WTC11 (cell line): Measurements from ENCODE around the gene SCAF11. TPM values are rescaled to one million over a fixed set of nuclear protein-coding genes. Genes with fewer than 3 reads are reported as not detected.

Experiments
- ATAC-seq: fragments of 200-7000 bp; cut with Tn5 transposase; 2 replicates; pipeline ENCODE4 v1.10.0; 2021; ENCODE audit warnings: mild to moderate bottlenecking, moderate library complexity
- CTCF ChIA-PET: fragments of 300-600 bp; sonication (Branson Sonifier 250); formaldehyde crosslinking; loops from one replicate; lab custom pipeline; 2021; ENCODE audit warnings: antibody characterized with exemption; lab: Charles Lee
- POLR2A ChIA-PET: fragments of 350-600 bp; sonication (Branson Sonifier 250); formaldehyde crosslinking; loops from one replicate; lab custom pipeline; 2021; ENCODE audit warnings: antibody characterized with exemption; lab: Charles Lee
- DNase-seq: peaks from one replicate; pipeline ENCODE4 v3.0.0; 2021; ENCODE audit warnings: low spot score
- H3K27ac Mint-ChIP-seq: 2 replicates; pipeline ENCODE4 v1.8.0; 2021; ENCODE audit warnings: mixed read lengths
- H3K27me3 Mint-ChIP-seq: 2 replicates; pipeline ENCODE4 v1.8.0; 2021; ENCODE audit warnings: low read depth, mild to moderate bottlenecking, moderate library complexity, mixed read lengths
- H3K36me3 Mint-ChIP-seq: 2 replicates; pipeline ENCODE4 v1.8.0; 2021; ENCODE audit warnings: mixed read lengths
- H3K4me1 Mint-ChIP-seq: 2 replicates; pipeline ENCODE4 v1.8.0; 2022; ENCODE audit warnings: mixed read lengths
- H3K4me3 Mint-ChIP-seq: 2 replicates; pipeline ENCODE4 v1.8.0; 2021; ENCODE audit warnings: mild to moderate bottlenecking, moderate library complexity, mixed read lengths
- H3K9me3 Mint-ChIP-seq: 2 replicates; pipeline ENCODE4 v1.8.0; 2021; ENCODE audit warnings: mixed read lengths
- AFF4 ChIP-seq: sonication (generic); formaldehyde crosslinking; IDR thresholded peaks from 2 replicates; pipeline ENCODE4 v1.8.1; 2023; ENCODE audit warnings: mild to moderate bottlenecking, missing genetic modification reagents, borderline replicate concordance
- ATF1 ChIP-seq: sonication (generic); formaldehyde crosslinking; IDR thresholded peaks from 2 replicates; pipeline ENCODE4 v1.8.1; 2023; ENCODE audit warnings: mild to moderate bottlenecking, moderate library complexity, missing genetic modification reagents
- ATF2 ChIP-seq: sonication (generic); formaldehyde crosslinking; IDR thresholded peaks from 2 replicates; pipeline ENCODE4 v1.8.1; 2022; ENCODE audit warnings: low read depth, missing genetic modification reagents, borderline replicate concordance
- CBFB ChIP-seq: sonication (generic); formaldehyde crosslinking; IDR thresholded peaks from 2 replicates; pipeline ENCODE4 v1.8.1; 2022; ENCODE audit warnings: mild to moderate bottlenecking, low read depth, missing genetic modification reagents
- FOXP4 ChIP-seq: sonication (generic); formaldehyde crosslinking; IDR thresholded peaks from 2 replicates; pipeline ENCODE4 v1.8.0; 2022; ENCODE audit warnings: mild to moderate bottlenecking, missing genetic modification reagents
- IRF2 ChIP-seq: sonication (generic); formaldehyde crosslinking; IDR thresholded peaks from 2 replicates; pipeline ENCODE4 v1.8.0; 2022; ENCODE audit warnings: low read depth, missing genetic modification reagents, borderline replicate concordance
- NFE2L1 ChIP-seq: sonication (generic); formaldehyde crosslinking; IDR thresholded peaks from 2 replicates; pipeline ENCODE4 v1.8.1; 2023; ENCODE audit warnings: missing genetic modification reagents
- PREB ChIP-seq: sonication (generic); formaldehyde crosslinking; IDR thresholded peaks from 2 replicates; pipeline ENCODE4 v1.8.1; 2022; ENCODE audit warnings: mild to moderate bottlenecking, missing genetic modification reagents, moderate library complexity, borderline replicate concordance
- RORB ChIP-seq: fragments of 250-450 bp; sonication (Bioruptor Pico); IDR thresholded peaks from 2 replicates; pipeline ENCODE4 v1.9.0; 2021; ENCODE audit warnings: mild to moderate bottlenecking
- SMAD4 ChIP-seq: sonication (generic); formaldehyde crosslinking; IDR thresholded peaks from 2 replicates; pipeline ENCODE4 v1.8.0; 2022; ENCODE audit warnings: mild to moderate bottlenecking, missing genetic modification reagents
- ZBTB21 ChIP-seq: sonication (generic); formaldehyde crosslinking; IDR thresholded peaks from 2 replicates; pipeline ENCODE4 v1.8.1; 2023; ENCODE audit warnings: mild to moderate bottlenecking, missing genetic modification reagents, borderline replicate concordance
- total RNA-seq: library from RNA; stranded (reverse); gene quantifications from 3 replicates; pipeline ENCODE4 v1.2.3, GENCODE V29; 2021
- TF ChIP-seq, protein P1 (sequence below): fragments of 200-600 bp; IDR thresholded peaks from 2 replicates; pipeline ENCODE4 v1.8.0; 2022; ENCODE audit warnings: antibody characterized with exemption
- TF ChIP-seq, protein P2 (sequence below): sonication (generic); formaldehyde crosslinking; IDR thresholded peaks from 2 replicates; pipeline ENCODE4 v1.8.1; 2023; ENCODE audit warnings: mild to moderate bottlenecking, missing genetic modification reagents
- TF ChIP-seq, protein P3 (sequence below): fragments of 250-450 bp; sonication (Bioruptor Pico); IDR thresholded peaks from 2 replicates; pipeline ENCODE4 v1.9.0; 2021; ENCODE audit warnings: mild to moderate bottlenecking, borderline replicate concordance
- TF ChIP-seq, protein P4 (sequence below): sonication (generic); formaldehyde crosslinking; conservative IDR thresholded peaks from 2 replicates; pipeline ENCODE4 v1.8.1; 2023; ENCODE audit warnings: mild to moderate bottlenecking, low read depth, missing genetic modification reagents, moderate library complexity
- TF ChIP-seq, protein P5 (sequence below): fragments of 250-450 bp; sonication (Bioruptor Pico); IDR thresholded peaks from 2 replicates; pipeline ENCODE4 v1.9.0; 2021; ENCODE audit warnings: moderate library complexity, mild to moderate bottlenecking, inconsistent platforms, borderline replicate concordance
- TF ChIP-seq, protein P6 (sequence below): sonication (generic); formaldehyde crosslinking; IDR thresholded peaks from 2 replicates; pipeline ENCODE4 v1.8.0; 2022; ENCODE audit warnings: mild to moderate bottlenecking, missing genetic modification reagents

SCAF11 gene
- total RNA-seq, 1 experiment from 2014 or later = 72.6 TPM

- Mint-ChIP-seq H3K4me1 (no peaks in the 10 kb centered on the region), H3K9me3 (no peaks in the 10 kb centered on the region), H3K4me3 (no peak overlapping the region), H3K27ac (no peak overlapping the region), H3K36me3 (peaks cover 11% of the 10 kb centered on the region), H3K27me3 (no peaks in the 10 kb centered on the region)
- no peak for DNase-seq
- CTCF ChIA-PET = no interaction called here
- no peak for ATAC-seq
- POLR2A ChIA-PET = no interaction called here
- TF ChIP-seq, protein P1, sequence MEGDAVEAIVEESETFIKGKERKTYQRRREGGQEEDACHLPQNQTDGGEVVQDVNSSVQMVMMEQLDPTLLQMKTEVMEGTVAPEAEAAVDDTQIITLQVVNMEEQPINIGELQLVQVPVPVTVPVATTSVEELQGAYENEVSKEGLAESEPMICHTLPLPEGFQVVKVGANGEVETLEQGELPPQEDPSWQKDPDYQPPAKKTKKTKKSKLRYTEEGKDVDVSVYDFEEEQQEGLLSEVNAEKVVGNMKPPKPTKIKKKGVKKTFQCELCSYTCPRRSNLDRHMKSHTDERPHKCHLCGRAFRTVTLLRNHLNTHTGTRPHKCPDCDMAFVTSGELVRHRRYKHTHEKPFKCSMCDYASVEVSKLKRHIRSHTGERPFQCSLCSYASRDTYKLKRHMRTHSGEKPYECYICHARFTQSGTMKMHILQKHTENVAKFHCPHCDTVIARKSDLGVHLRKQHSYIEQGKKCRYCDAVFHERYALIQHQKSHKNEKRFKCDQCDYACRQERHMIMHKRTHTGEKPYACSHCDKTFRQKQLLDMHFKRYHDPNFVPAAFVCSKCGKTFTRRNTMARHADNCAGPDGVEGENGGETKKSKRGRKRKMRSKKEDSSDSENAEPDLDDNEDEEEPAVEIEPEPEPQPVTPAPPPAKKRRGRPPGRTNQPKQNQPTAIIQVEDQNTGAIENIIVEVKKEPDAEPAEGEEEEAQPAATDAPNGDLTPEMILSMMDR = no peak
- TF ChIP-seq, protein P2, sequence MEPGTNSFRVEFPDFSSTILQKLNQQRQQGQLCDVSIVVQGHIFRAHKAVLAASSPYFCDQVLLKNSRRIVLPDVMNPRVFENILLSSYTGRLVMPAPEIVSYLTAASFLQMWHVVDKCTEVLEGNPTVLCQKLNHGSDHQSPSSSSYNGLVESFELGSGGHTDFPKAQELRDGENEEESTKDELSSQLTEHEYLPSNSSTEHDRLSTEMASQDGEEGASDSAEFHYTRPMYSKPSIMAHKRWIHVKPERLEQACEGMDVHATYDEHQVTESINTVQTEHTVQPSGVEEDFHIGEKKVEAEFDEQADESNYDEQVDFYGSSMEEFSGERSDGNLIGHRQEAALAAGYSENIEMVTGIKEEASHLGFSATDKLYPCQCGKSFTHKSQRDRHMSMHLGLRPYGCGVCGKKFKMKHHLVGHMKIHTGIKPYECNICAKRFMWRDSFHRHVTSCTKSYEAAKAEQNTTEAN (CRISPR knock-in tag) = no peak
- TF ChIP-seq CBFB (CRISPR knock-in tag) (no peak), IRF2 (CRISPR knock-in tag) (no peak), FOXP4 (CRISPR knock-in tag) (no peak), ZBTB21 (CRISPR knock-in tag) (no peak), ATF1 (CRISPR knock-in tag) (no peak), RORB (no peak), AFF4 (CRISPR knock-in tag) (no peak), NFE2L1 (CRISPR knock-in tag) (no peak), ATF2 (CRISPR knock-in tag) (no peak), SMAD4 (CRISPR knock-in tag) (no peak), PREB (CRISPR knock-in tag) (no peak)
- TF ChIP-seq, protein P3, sequence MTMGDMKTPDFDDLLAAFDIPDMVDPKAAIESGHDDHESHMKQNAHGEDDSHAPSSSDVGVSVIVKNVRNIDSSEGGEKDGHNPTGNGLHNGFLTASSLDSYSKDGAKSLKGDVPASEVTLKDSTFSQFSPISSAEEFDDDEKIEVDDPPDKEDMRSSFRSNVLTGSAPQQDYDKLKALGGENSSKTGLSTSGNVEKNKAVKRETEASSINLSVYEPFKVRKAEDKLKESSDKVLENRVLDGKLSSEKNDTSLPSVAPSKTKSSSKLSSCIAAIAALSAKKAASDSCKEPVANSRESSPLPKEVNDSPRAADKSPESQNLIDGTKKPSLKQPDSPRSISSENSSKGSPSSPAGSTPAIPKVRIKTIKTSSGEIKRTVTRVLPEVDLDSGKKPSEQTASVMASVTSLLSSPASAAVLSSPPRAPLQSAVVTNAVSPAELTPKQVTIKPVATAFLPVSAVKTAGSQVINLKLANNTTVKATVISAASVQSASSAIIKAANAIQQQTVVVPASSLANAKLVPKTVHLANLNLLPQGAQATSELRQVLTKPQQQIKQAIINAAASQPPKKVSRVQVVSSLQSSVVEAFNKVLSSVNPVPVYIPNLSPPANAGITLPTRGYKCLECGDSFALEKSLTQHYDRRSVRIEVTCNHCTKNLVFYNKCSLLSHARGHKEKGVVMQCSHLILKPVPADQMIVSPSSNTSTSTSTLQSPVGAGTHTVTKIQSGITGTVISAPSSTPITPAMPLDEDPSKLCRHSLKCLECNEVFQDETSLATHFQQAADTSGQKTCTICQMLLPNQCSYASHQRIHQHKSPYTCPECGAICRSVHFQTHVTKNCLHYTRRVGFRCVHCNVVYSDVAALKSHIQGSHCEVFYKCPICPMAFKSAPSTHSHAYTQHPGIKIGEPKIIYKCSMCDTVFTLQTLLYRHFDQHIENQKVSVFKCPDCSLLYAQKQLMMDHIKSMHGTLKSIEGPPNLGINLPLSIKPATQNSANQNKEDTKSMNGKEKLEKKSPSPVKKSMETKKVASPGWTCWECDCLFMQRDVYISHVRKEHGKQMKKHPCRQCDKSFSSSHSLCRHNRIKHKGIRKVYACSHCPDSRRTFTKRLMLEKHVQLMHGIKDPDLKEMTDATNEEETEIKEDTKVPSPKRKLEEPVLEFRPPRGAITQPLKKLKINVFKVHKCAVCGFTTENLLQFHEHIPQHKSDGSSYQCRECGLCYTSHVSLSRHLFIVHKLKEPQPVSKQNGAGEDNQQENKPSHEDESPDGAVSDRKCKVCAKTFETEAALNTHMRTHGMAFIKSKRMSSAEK (CRISPR knock-in tag) = no peak
- TF ChIP-seq, protein P4, sequence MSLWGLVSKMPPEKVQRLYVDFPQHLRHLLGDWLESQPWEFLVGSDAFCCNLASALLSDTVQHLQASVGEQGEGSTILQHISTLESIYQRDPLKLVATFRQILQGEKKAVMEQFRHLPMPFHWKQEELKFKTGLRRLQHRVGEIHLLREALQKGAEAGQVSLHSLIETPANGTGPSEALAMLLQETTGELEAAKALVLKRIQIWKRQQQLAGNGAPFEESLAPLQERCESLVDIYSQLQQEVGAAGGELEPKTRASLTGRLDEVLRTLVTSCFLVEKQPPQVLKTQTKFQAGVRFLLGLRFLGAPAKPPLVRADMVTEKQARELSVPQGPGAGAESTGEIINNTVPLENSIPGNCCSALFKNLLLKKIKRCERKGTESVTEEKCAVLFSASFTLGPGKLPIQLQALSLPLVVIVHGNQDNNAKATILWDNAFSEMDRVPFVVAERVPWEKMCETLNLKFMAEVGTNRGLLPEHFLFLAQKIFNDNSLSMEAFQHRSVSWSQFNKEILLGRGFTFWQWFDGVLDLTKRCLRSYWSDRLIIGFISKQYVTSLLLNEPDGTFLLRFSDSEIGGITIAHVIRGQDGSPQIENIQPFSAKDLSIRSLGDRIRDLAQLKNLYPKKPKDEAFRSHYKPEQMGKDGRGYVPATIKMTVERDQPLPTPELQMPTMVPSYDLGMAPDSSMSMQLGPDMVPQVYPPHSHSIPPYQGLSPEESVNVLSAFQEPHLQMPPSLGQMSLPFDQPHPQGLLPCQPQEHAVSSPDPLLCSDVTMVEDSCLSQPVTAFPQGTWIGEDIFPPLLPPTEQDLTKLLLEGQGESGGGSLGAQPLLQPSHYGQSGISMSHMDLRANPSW (CRISPR knock-in tag) = no peak
- TF ChIP-seq, protein P5, sequence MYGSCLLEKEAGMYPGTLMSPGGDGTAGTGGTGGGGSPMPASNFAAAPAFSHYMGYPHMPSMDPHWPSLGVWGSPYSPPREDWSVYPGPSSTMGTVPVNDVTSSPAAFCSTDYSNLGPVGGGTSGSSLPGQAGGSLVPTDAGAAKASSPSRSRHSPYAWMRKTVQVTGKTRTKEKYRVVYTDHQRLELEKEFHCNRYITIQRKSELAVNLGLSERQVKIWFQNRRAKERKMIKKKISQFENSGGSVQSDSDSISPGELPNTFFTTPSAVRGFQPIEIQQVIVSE = no peak
- TF ChIP-seq, protein P6, sequence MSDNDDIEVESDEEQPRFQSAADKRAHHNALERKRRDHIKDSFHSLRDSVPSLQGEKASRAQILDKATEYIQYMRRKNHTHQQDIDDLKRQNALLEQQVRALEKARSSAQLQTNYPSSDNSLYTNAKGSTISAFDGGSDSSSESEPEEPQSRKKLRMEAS (CRISPR knock-in tag) = no peak
Measured at GRCh38 chr12:45907955-45908354, 82.4 kb downstream of the SCAF11 start.
